A549 (cell line): ENCODE data around the gene TTN.

Experiments used
- BHLHE40 ChIP-seq: IDR thresholded peaks from 2 replicates; pipeline ENCODE4 v1.6.1; 2012; ENCODE audit warnings: low read depth, low read length, inconsistent platforms
- CHD2 ChIP-seq: fragments of 150-350 bp; IDR thresholded peaks from 2 replicates; pipeline ENCODE4 v1.6.1; 2014; ENCODE audit warnings: low read length; ENCODE audit not compliant: partially characterized antibody
- EHMT2 ChIP-seq: fragments of 200-600 bp; sonication (generic); IDR thresholded peaks from 2 replicates; pipeline ENCODE4 v1.6.1; 2016; ENCODE audit warnings: antibody characterized with exemption, low read depth, mild to moderate bottlenecking, moderate library complexity
- EP300 ChIP-seq, 2 experiments: fragments of >200 bp; sonication (Bioruptor Twin); formaldehyde crosslinking; IDR thresholded peaks; 2 replicates in 1 of 2; 3 replicates in 1 of 2; pipeline ENCODE4 v1.6.1; 2016 to 2017
- JUNB ChIP-seq: fragments of >200 bp; sonication (Bioruptor Twin); formaldehyde crosslinking; IDR thresholded peaks from 2 replicates; pipeline ENCODE4 v1.6.1; 2016
- MAZ ChIP-seq: fragments of 150-350 bp; IDR thresholded peaks from 2 replicates; pipeline ENCODE4 v1.6.1; 2014; ENCODE audit warnings: antibody characterized with exemption, low read depth, low read length, borderline replicate concordance
- POLR2A ChIP-seq: IDR thresholded peaks from 2 replicates; pipeline ENCODE4 v1.6.1; 2012; ENCODE audit warnings: mild to moderate bottlenecking, low read length
- SMC3 ChIP-seq: fragments of >200 bp; sonication (Bioruptor Twin); formaldehyde crosslinking; IDR thresholded peaks from 3 replicates; pipeline ENCODE4 v1.6.1; 2018; ENCODE audit warnings: inconsistent platforms
- ZNF302 ChIP-seq: fragments of 250-450 bp; sonication (Bioruptor Pico); IDR thresholded peaks from 2 replicates; pipeline ENCODE4 v1.9.0; 2021; ENCODE audit warnings: inconsistent platforms, mild to moderate bottlenecking, moderate library complexity
- ZSCAN20 ChIP-seq: fragments of 250-450 bp; sonication (Bioruptor Pico); IDR thresholded peaks from 2 replicates; pipeline ENCODE4 v1.8.0; 2022; ENCODE audit warnings: mild to moderate bottlenecking, moderate library complexity
- TF ChIP-seq, protein P1 (sequence below): fragments of >200 bp; sonication (Bioruptor Twin); formaldehyde crosslinking; IDR thresholded peaks from 3 replicates; pipeline ENCODE4 v1.5.1; 2016
- TF ChIP-seq, protein P2 (sequence below): IDR thresholded peaks from 2 replicates; pipeline ENCODE4 v1.6.1; 2012
- TF ChIP-seq, protein P3 (sequence below): fragments of 450-650 bp; IDR thresholded peaks from 2 replicates; pipeline ENCODE4 v1.6.1; 2014; ENCODE audit warnings: antibody characterized with exemption

DNA sequence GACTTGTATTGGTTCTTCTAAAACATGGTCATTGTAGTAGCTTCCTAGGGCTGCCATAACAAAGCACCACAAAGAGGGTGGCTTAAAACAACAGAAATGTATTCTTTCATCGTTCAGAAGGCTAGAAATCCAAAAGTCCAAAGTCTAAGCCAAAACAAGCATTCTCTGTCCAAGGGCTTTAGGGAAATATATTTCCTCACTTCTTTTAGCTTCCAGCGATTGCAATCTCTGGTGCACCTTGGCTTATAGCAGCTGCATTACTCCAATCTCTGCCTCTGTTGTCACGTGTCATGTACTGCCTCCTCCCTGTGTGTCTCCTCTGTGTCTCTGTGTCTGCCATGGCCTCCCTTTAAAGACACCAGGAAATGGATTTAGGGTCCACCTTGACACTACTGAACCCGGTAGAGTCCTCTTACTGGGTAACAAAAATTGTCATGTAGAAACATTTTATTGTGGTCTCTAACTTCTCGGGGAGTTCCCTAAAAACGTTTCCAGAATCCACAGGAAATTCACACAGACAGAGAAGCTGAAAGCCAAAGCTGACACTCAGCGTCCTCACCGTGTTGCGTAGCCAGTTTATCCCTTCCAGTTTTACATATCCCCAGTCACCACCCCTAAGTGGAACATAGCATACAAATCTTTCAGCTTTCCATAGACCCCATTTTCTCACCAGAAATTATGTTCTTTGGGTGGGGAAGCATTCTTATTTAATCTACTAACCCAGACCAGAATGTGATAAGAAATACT lies 20.7 kb upstream of the TTN start:
- no peak for TF ChIP-seq POLR2A
- no peak for TF ChIP-seq EP300 (IDR thresholded peaks at IDR 0.05)
- TF ChIP-seq JUNB: no peak
- TF ChIP-seq MAZ: no peak
- TF ChIP-seq, protein P1, sequence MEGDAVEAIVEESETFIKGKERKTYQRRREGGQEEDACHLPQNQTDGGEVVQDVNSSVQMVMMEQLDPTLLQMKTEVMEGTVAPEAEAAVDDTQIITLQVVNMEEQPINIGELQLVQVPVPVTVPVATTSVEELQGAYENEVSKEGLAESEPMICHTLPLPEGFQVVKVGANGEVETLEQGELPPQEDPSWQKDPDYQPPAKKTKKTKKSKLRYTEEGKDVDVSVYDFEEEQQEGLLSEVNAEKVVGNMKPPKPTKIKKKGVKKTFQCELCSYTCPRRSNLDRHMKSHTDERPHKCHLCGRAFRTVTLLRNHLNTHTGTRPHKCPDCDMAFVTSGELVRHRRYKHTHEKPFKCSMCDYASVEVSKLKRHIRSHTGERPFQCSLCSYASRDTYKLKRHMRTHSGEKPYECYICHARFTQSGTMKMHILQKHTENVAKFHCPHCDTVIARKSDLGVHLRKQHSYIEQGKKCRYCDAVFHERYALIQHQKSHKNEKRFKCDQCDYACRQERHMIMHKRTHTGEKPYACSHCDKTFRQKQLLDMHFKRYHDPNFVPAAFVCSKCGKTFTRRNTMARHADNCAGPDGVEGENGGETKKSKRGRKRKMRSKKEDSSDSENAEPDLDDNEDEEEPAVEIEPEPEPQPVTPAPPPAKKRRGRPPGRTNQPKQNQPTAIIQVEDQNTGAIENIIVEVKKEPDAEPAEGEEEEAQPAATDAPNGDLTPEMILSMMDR: no peak
- no peak for TF ChIP-seq ZNF302 (CRISPR knock-in tag)
- TF ChIP-seq SMC3: no peak
- TF ChIP-seq, protein P2, sequence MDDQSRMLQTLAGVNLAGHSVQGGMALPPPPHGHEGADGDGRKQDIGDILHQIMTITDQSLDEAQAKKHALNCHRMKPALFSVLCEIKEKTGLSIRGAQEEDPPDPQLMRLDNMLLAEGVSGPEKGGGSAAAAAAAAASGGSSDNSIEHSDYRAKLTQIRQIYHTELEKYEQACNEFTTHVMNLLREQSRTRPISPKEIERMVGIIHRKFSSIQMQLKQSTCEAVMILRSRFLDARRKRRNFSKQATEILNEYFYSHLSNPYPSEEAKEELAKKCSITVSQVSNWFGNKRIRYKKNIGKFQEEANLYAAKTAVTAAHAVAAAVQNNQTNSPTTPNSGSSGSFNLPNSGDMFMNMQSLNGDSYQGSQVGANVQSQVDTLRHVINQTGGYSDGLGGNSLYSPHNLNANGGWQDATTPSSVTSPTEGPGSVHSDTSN: no peak
- TF ChIP-seq, protein P3, sequence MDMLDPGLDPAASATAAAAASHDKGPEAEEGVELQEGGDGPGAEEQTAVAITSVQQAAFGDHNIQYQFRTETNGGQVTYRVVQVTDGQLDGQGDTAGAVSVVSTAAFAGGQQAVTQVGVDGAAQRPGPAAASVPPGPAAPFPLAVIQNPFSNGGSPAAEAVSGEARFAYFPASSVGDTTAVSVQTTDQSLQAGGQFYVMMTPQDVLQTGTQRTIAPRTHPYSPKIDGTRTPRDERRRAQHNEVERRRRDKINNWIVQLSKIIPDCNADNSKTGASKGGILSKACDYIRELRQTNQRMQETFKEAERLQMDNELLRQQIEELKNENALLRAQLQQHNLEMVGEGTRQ: no peak
- no peak for TF ChIP-seq ZSCAN20 (CRISPR knock-in tag)
- no peak for TF ChIP-seq CHD2
- no peak for TF ChIP-seq EHMT2
- no peak for TF ChIP-seq BHLHE40
